H9 (cell line): ENCODE results near the gene SH2D2A. TPM values are rescaled to one million over a fixed set of nuclear protein-coding genes. Genes with fewer than 3 reads are reported as not detected.

Source experiments
- DNase-seq: peaks from one replicate; pipeline ENCODE4 v3.0.0-alpha.2; 2017
- H2AFZ ChIP-seq: one replicate; pipeline ENCODE4 v1.6.1; 2013; ENCODE audit warnings: mild to moderate bottlenecking, low read length, control low read depth, moderate library complexity
- H2AK5ac ChIP-seq: 2 replicates; pipeline ENCODE4 v1.6.1; 2013; ENCODE audit warnings: low read length, control low read depth, mixed read lengths; ENCODE audit not compliant: insufficient read length
- H2BK120ac ChIP-seq: one replicate; pipeline ENCODE4 v1.6.1; 2013; ENCODE audit warnings: low read depth, mild to moderate bottlenecking, low read length, control low read depth, inconsistent platforms; ENCODE audit not compliant: poor library complexity, severe bottlenecking
- H2BK12ac ChIP-seq: 2 replicates; pipeline ENCODE4 v1.6.1; 2013; ENCODE audit warnings: low read length, control low read depth, mixed read lengths, low read depth; ENCODE audit not compliant: insufficient read length
- H2BK15ac ChIP-seq: 2 replicates; pipeline ENCODE4 v1.6.1; 2013; ENCODE audit warnings: low read depth, low read length, control low read depth
- H2BK20ac ChIP-seq: one replicate; pipeline ENCODE4 v1.6.1; 2013; ENCODE audit warnings: low read depth, mild to moderate bottlenecking, low read length, control low read depth, inconsistent platforms; ENCODE audit not compliant: poor library complexity, severe bottlenecking
- H2BK5ac ChIP-seq: 2 replicates; pipeline ENCODE4 v1.6.1; 2013; ENCODE audit warnings: low read length, control low read depth, mixed read lengths; ENCODE audit not compliant: insufficient read length
- H3K14ac ChIP-seq: 2 replicates; pipeline ENCODE4 v1.6.1; 2013; ENCODE audit warnings: low read length, control low read depth; ENCODE audit not compliant: insufficient read depth
- H3K18ac ChIP-seq: 2 replicates; pipeline ENCODE4 v1.6.1; 2013; ENCODE audit warnings: low read depth, mild to moderate bottlenecking, mixed read lengths, low read length, control low read depth; ENCODE audit not compliant: insufficient read length
- H3K23ac ChIP-seq: 2 replicates; pipeline ENCODE4 v1.6.1; 2013; ENCODE audit warnings: low read length, control low read depth, mixed read lengths, low read depth; ENCODE audit not compliant: insufficient read length
- H3K23me2 ChIP-seq: 2 replicates; pipeline ENCODE4 v1.6.1; 2013; ENCODE audit warnings: low read depth, mild to moderate bottlenecking, mixed read lengths, low read length, control low read depth; ENCODE audit not compliant: insufficient read length, poor library complexity, severe bottlenecking
- H3K27ac ChIP-seq: 2 replicates; pipeline ENCODE4 v1.5.1; 2013; ENCODE audit warnings: low read length, control low read depth, mixed read lengths, low read depth; ENCODE audit not compliant: insufficient read length
- H3K27me3 ChIP-seq: 2 replicates; pipeline ENCODE4 v1.6.1; 2013; ENCODE audit warnings: low read length, control low read depth, inconsistent platforms; ENCODE audit not compliant: insufficient read depth
- H3K4ac ChIP-seq: 2 replicates; pipeline ENCODE4 v1.6.1; 2013; ENCODE audit warnings: low read depth, mild to moderate bottlenecking, control low read depth, inconsistent platforms, low read length, moderate library complexity
- H3K4me1 ChIP-seq: 2 replicates; pipeline ENCODE4 v1.6.1; 2013; ENCODE audit warnings: low read length, control low read depth, inconsistent platforms; ENCODE audit not compliant: insufficient read depth
- H3K4me2 ChIP-seq: 2 replicates; pipeline ENCODE4 v1.6.1; 2013; ENCODE audit warnings: low read length, control low read depth, mixed read lengths; ENCODE audit not compliant: insufficient read length, insufficient read depth
- H3K56ac ChIP-seq: 2 replicates; pipeline ENCODE4 v1.6.1; 2013; ENCODE audit warnings: low read depth, mild to moderate bottlenecking, mixed read lengths, low read length, control low read depth; ENCODE audit not compliant: insufficient read length
- H3K79me1 ChIP-seq: 2 replicates; pipeline ENCODE4 v1.6.1; 2013; ENCODE audit warnings: low read depth, mild to moderate bottlenecking, moderate library complexity, low read length, control low read depth, inconsistent platforms; ENCODE audit not compliant: insufficient read depth, poor library complexity, severe bottlenecking
- H3K79me2 ChIP-seq: 2 replicates; pipeline ENCODE4 v1.6.1; 2013; ENCODE audit warnings: low read length, control low read depth, inconsistent platforms; ENCODE audit not compliant: insufficient read depth
- H3K9ac ChIP-seq: 2 replicates; pipeline ENCODE4 v1.6.1; 2013; ENCODE audit warnings: low read length, control low read depth, mixed read lengths; ENCODE audit not compliant: insufficient read length; ENCODE audit errors: extremely low read depth
- H3K9me3 ChIP-seq: one replicate; pipeline ENCODE4 v1.6.1; 2013; ENCODE audit warnings: low read depth, low read length, inconsistent platforms; ENCODE audit not compliant: control insufficient read depth
- H3T11ph ChIP-seq: one replicate; pipeline ENCODE4 v1.6.1; 2013; ENCODE audit warnings: mild to moderate bottlenecking, low read length, control low read depth, inconsistent platforms
- H4K20me1 ChIP-seq: one replicate; pipeline ENCODE4 v1.6.1; 2013; ENCODE audit not compliant: control insufficient read depth, insufficient read length, insufficient read depth
- H4K5ac ChIP-seq: 2 replicates; pipeline ENCODE4 v1.6.1; 2013; ENCODE audit warnings: low read depth, mild to moderate bottlenecking, mixed read lengths, low read length, control low read depth; ENCODE audit not compliant: insufficient read length
- H4K8ac ChIP-seq: replicated peaks from 2 replicates; pipeline ENCODE4 v1.6.1; 2013; ENCODE audit warnings: low read length, control low read depth, mixed read lengths, low read depth; ENCODE audit not compliant: insufficient read length
- H4K91ac ChIP-seq: 2 replicates; pipeline ENCODE4 v1.6.1; 2013; ENCODE audit warnings: low read depth, mild to moderate bottlenecking, moderate library complexity, mixed read lengths, low read length, control low read depth; ENCODE audit not compliant: insufficient read length
- H3K27ac Mint-ChIP-seq, 3 experiments: 2 replicates in 2 of 3; 3 replicates in 1 of 3; pipeline ENCODE4 v1.8.0; 2020 to 2021; ENCODE audit warnings: mixed read lengths in 3 of 3, mild to moderate bottlenecking in 1 of 3, moderate library complexity in 1 of 3
- H3K27me3 Mint-ChIP-seq: 2 replicates; pipeline ENCODE4 v1.8.0; 2021; ENCODE audit warnings: low read depth, mild to moderate bottlenecking, moderate library complexity, mixed read lengths
- H3K36me3 Mint-ChIP-seq, 3 experiments: 2 replicates in 2 of 3; 3 replicates in 1 of 3; pipeline ENCODE4 v1.8.0; 2020 to 2021; ENCODE audit warnings: low read depth in 3 of 3, mixed read lengths in 3 of 3; ENCODE audit not compliant: insufficient read depth in 1 of 3
- H3K4me1 Mint-ChIP-seq, 2 experiments: 2 replicates each; pipeline ENCODE4 v1.8.0; 2020; ENCODE audit warnings: mixed read lengths in 2 of 2
- H3K4me3 Mint-ChIP-seq, 2 experiments: 2 replicates in 1 of 2; 3 replicates in 1 of 2; pipeline ENCODE4 v1.8.0; 2020 to 2021; ENCODE audit warnings: mild to moderate bottlenecking in 2 of 2, mixed read lengths in 2 of 2, moderate library complexity in 1 of 2
- H3K9me3 Mint-ChIP-seq, 2 experiments: 2 replicates in 1 of 2; 3 replicates in 1 of 2; pipeline ENCODE4 v1.8.0; 2020; ENCODE audit warnings: mild to moderate bottlenecking in 2 of 2, mixed read lengths in 2 of 2, moderate library complexity in 1 of 2
- WGBS: extraction: QIAGEN DNeasy Blood & Tissue Kit; methylation state at CpG from one replicate; pipeline ENCODE4 v1.1.7; 2013; ENCODE audit warnings: missing lambda C conversion rate, low lambda C conversion rate, mixed read lengths; ENCODE audit not compliant: insufficient read length; ENCODE audit errors: extremely low coverage; 5-methylcytosine and 5-hydroxymethylcytosine counted together
- total RNA-seq: library from RNA; stranded (reverse); gene quantifications from 2 replicates; pipeline ENCODE4 v1.2.1, GENCODE V29; 2021
- TF ChIP-seq, protein P1 (sequence below): fragments of 200-600 bp; sonication (generic); conservative IDR thresholded peaks from 3 replicates; pipeline ENCODE4 v1.8.0; 2021; ENCODE audit warnings: antibody characterized with exemption, mild to moderate bottlenecking

Gene SH2D2A
- total RNA-seq, 1 experiment from 2014 or later = 2.0 TPM

DNA sequence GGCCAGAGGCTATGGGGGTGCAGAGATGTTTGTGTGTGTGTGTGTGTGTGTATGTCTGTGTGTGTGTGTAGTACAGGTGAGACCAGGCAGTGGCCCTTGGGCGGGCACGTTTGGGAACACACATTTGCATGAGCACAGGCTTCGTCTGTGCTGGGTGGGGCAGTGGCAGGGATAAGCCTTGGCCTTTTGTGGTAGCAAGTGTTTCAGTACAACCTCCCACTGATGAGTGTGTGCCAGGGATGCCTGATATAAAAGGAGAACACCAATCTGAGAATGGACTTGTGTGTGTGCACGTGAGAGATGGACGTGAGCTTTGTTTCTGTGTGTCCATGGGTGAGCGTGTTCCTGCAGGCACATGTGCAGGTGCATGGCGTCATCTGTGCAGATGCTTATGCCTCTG is 47.0 kb upstream of the SH2D2A start:
- Mint-ChIP-seq H3K9me3 (no peaks in the 10 kb centered on the region; a peak in 2 of 5 replicates), H3K4me1 (peaks cover 6 to 33% of the 10 kb centered on the region in 2 experiments), H3K4me3 (no peak overlapping the region), H3K27me3 (peaks cover 79% of the 10 kb centered on the region), H3K27ac (no peak overlapping the region), H3K36me3 (no peaks in the 10 kb centered on the region)
- no peak overlapping the region for H3K4me2 ChIP-seq
- H4K20me1 ChIP-seq = no peaks in the 10 kb centered on the region
- H3K79me2 ChIP-seq = no peaks in the 10 kb centered on the region
- WGBS = no CpG with 5 or more reads among the region's 7 CpGs
- H3K56ac ChIP-seq = no peak overlapping the region
- no peak overlapping the region for H2AK5ac ChIP-seq
- H3K27me3 ChIP-seq = peaks cover 52% of the 10 kb centered on the region
- no peak overlapping the region for H3K4ac ChIP-seq
- no peaks in the 10 kb centered on the region for H3K9me3 ChIP-seq
- DNase-seq = no peak
- TF ChIP-seq, protein P1, sequence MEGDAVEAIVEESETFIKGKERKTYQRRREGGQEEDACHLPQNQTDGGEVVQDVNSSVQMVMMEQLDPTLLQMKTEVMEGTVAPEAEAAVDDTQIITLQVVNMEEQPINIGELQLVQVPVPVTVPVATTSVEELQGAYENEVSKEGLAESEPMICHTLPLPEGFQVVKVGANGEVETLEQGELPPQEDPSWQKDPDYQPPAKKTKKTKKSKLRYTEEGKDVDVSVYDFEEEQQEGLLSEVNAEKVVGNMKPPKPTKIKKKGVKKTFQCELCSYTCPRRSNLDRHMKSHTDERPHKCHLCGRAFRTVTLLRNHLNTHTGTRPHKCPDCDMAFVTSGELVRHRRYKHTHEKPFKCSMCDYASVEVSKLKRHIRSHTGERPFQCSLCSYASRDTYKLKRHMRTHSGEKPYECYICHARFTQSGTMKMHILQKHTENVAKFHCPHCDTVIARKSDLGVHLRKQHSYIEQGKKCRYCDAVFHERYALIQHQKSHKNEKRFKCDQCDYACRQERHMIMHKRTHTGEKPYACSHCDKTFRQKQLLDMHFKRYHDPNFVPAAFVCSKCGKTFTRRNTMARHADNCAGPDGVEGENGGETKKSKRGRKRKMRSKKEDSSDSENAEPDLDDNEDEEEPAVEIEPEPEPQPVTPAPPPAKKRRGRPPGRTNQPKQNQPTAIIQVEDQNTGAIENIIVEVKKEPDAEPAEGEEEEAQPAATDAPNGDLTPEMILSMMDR = no peak
- no peaks in the 10 kb centered on the region for H3K79me1 ChIP-seq
- H3K23me2 ChIP-seq = peaks cover 13% of the 10 kb centered on the region
- no peak overlapping the region for H2AFZ ChIP-seq
- no peak overlapping the region for H2BK20ac ChIP-seq
- H3K27ac ChIP-seq = no peak overlapping the region
- H2BK12ac ChIP-seq = no peak overlapping the region
- H3K9ac ChIP-seq = no peak overlapping the region
- H3T11ph ChIP-seq = no peak overlapping the region
- no peak overlapping the region for H3K14ac ChIP-seq
- no peak overlapping the region for H2BK5ac ChIP-seq
- no peak overlapping the region for H4K91ac ChIP-seq
- no peak overlapping the region for H4K8ac ChIP-seq
- no peak overlapping the region for H2BK120ac ChIP-seq
- H3K18ac ChIP-seq = no peak overlapping the region
- no peak overlapping the region for H3K23ac ChIP-seq
- H4K5ac ChIP-seq = no peak overlapping the region
- H2BK15ac ChIP-seq = no peak overlapping the region
- H3K4me1 ChIP-seq = no peaks in the 10 kb centered on the region; the same call in 1 of the 2 replicates
